Spleen (tissue), 11 donors: ENCODE results near the gene LRIG1. TPM values are rescaled to one million over a fixed set of nuclear protein-coding genes. Genes with fewer than 3 reads are reported as not detected.

ENCODE experiments used
- DNase-seq: peaks from one replicate; pipeline ENCODE4 v3.0.0-alpha.2; 2020
- H3K27ac ChIP-seq, 8 donors: fragments of 200-600 bp; sonication (generic) in 7 of 8; 1 replicate in 4 of 8; 2 replicates in 4 of 8; pipeline versions ENCODE4 v1.5.0 to v1.8.0; 2016 to 2021; ENCODE audit warnings: inconsistent platforms in 4 of 8, mild to moderate bottlenecking in 4 of 8, moderate library complexity in 1 of 8
- H3K27me3 ChIP-seq, 7 donors: fragments of 200-600 bp; sonication (generic) in 6 of 7; replicated peaks in 1 of 7; 1 replicate in 4 of 7; 2 replicates in 3 of 7; pipeline versions ENCODE4 v1.5.0 to v1.8.0; 2016 to 2021; ENCODE audit warnings: inconsistent platforms in 3 of 7, mild to moderate bottlenecking in 1 of 7
- H3K36me3 ChIP-seq, 6 donors: fragments of 200-600 bp; sonication (generic) in 5 of 6; 1 replicate in 4 of 6; 2 replicates in 2 of 6; pipeline versions ENCODE4 v1.5.0 to v1.8.0; 2016 to 2021; ENCODE audit warnings: inconsistent platforms in 2 of 6
- H3K4me1 ChIP-seq, 6 donors: fragments of 200-600 bp; sonication (generic) in 5 of 6; 1 replicate in 3 of 6; 2 replicates in 3 of 6; pipeline versions ENCODE4 v1.5.0 to v1.8.0; 2016 to 2021; ENCODE audit warnings: inconsistent platforms in 3 of 6
- H3K4me3 ChIP-seq, 8 donors: fragments of 200-600 bp; sonication (generic) in 7 of 8; 1 replicate in 4 of 8; 2 replicates in 4 of 8; pipeline versions ENCODE4 v1.5.0 to v1.8.0; 2016 to 2021; ENCODE audit warnings: inconsistent platforms in 4 of 8, mild to moderate bottlenecking in 4 of 8, moderate library complexity in 2 of 8
- H3K9me3 ChIP-seq, 8 donors: fragments of 200-600 bp; sonication (generic) in 7 of 8; 1 replicate in 4 of 8; 2 replicates in 4 of 8; pipeline versions ENCODE4 v1.5.0 to v1.8.0; 2016 to 2021; ENCODE audit warnings: inconsistent platforms in 4 of 8
- CTCF ChIP-seq, 11 experiments: fragments of 200-600 bp in 7 of 11; fragments of 450-650 bp in 4 of 11; sonication (generic) in 4 of 11; IDR thresholded peaks in 8 of 11; conservative IDR thresholded peaks in 3 of 11; 1 replicate in 7 of 11; 2 replicates in 4 of 11; pipeline versions ENCODE4 v1.4.0 to v1.8.0; 2016 to 2021; ENCODE audit warnings: antibody characterized with exemption in 11 of 11, inconsistent platforms in 4 of 11, mild to moderate bottlenecking in 1 of 11
- POLR2A ChIP-seq, 3 donors: fragments of 450-650 bp; IDR thresholded peaks; one replicate each; pipeline ENCODE4 v1.5.1; 2017; ENCODE audit warnings: antibody characterized with exemption in 3 of 3, mild to moderate bottlenecking in 1 of 3
- POLR2AphosphoS5 ChIP-seq, 3 donors: sonication (generic); formaldehyde crosslinking; IDR thresholded peaks; one replicate each; pipeline ENCODE4 v1.5.1; 2017; ENCODE audit warnings: antibody characterized with exemption in 3 of 3
- WGBS, 5 donors: extraction: QIAGEN DNeasy Blood & Tissue Kit in 3 of 5; methylation state at CpG; one replicate each; pipeline versions ENCODE4 v1.1.5 to v1.1.7; 2013 to 2018; 5-methylcytosine and 5-hydroxymethylcytosine counted together
- intact Hi-C: fragments of 100-400 bp; cut with DNase I; formaldehyde crosslinking; loops from one replicate; pipeline ENCODE4 v1.15.0; 2023; ENCODE audit warnings: low total_unique reads
- polyA plus RNA-seq, 3 donors: library from polyadenylated mRNA; stranded (reverse); fragments of 200-250 nt; gene quantifications; one replicate each; pipeline ENCODE4 v1.2.1, GENCODE V29; 2013
- total RNA-seq, 7 donors: library from RNA; depleted of rRNA in 3 of 7; stranded (reverse); fragments of >200 nt in 3 of 7; fragmentation: NEBNext Ultra II Directional in 4 of 7; extraction: Animal tissue kit (Norgen Biotek cat#: 25700) in 4 of 7; gene quantifications; one replicate each; pipeline versions ENCODE4 v1.1.0 to v1.2.1, GENCODE V29; 2016 to 2021
- donor health status: healthy with polysubstance abuse.
- donor health status: DM: no; HTN: no; CAD: no; lungs with moderate emphysema.
- donor health status: DM: no; HTN: no; CAD: no.
- donor health status: Bipolar disorder and iron deficiency.
- donor health status: healthy.
- donor health status: DM: no; HTN: no; CAD: no.
- donor health status: DM: yes; HTN: yes; CAD: no.

The LRIG1 gene
- total and polyA plus RNA-seq, 10 donors, result 5.9 to 19.7 (median 11.9) TPM

DNA sequence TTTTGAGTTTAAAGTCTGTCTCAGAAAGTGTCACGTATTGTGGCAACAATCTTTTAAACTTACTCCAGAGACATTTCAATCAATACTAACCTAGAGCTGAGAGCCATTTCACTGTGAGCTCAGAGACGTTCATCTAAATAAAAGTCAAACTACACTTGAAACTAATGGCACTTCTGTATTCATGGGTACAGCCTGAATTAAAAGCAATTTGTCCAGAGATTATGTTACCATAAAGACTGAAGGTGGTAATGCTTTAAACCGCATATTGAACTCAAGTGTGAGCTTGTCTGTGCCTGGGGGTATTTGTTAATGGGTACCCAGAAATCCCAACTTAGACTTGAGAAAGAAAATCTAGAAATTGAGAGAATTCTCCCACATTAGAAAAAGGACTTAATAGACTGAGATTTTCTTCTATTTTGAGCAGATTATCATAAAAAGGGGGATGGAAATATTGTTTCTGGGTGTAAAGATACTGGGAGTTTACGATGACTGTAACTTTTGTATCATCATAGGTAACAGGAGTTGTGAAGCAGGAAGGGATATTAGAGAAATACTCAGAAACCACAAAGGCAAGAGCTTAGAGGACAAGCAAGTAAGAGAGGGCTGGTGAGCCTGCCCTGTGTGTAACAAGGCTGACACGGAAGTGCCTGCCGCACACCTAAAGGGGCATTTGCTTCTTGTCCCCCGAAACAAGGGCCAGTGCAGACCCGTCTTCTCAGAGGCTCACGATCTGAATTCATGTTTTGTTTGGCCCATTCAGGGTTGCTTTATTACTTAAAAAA, 36.9 kb downstream of the LRIG1 start:
- 66 to 89% (median 76%) methylated on average over 9 of the region's 9 CpGs for WGBS, 5 donors
- TF ChIP-seq CTCF (IDR thresholded peaks at IDR 0.05 in 8 of 11, conservative IDR thresholded peaks at IDR 0.05 in 3 of 11), result no peak
- Histone ChIP-seq H3K4me3 (no peak overlapping the region), H3K27ac (peak overlapping the region in 1 of 8 donors; percentile 19), H3K9me3 (no peaks in the 10 kb centered on the region), H3K36me3 (no peaks in the 10 kb centered on the region), H3K27me3 (no peaks in the 10 kb centered on the region), H3K4me1 (peaks cover 0 to 10% (median 0%) of the 10 kb centered on the region in 6 donors)
- DNase-seq, result no peak
- intact Hi-C loops, result no loop called here

GRCh38 chr3:66463054-66463631, 37.7 kb downstream of the LRIG1 start:
- 82 to 89% (median 87%) methylated on average over 7 of the region's 7 CpGs for WGBS, 5 donors
- Histone ChIP-seq H3K36me3 (no peaks in the 10 kb centered on the region), H3K27ac (no peak overlapping the region), H3K9me3 (no peaks in the 10 kb centered on the region), H3K27me3 (no peaks in the 10 kb centered on the region), H3K4me3 (no peak overlapping the region), H3K4me1 (peaks cover 0 to 4% (median 0%) of the 10 kb centered on the region in 6 donors)
- DNase-seq, result no peak
- intact Hi-C loops, result no loop called here
- TF ChIP-seq POLR2A (IDR thresholded peaks at IDR 0.05), result no peak
- no peak for TF ChIP-seq POLR2AphosphoS5 (IDR thresholded peaks at IDR 0.05)
- no peak for TF ChIP-seq CTCF (IDR thresholded peaks at IDR 0.05 in 8 of 11, conservative IDR thresholded peaks at IDR 0.05 in 3 of 11)

GRCh38 chr3:66457252-66457651, 43.6 kb downstream of the LRIG1 start:
- H3K4me1 ChIP-seq, result peaks cover 0 to 16% (median 6%) of the 10 kb centered on the region in 6 donors
- no peaks in the 10 kb centered on the region for H3K36me3 ChIP-seq
- DNase-seq, result no peak
- TF ChIP-seq POLR2AphosphoS5 (IDR thresholded peaks at IDR 0.05) (no peak), CTCF (IDR thresholded peaks at IDR 0.05 in 8 of 11, conservative IDR thresholded peaks at IDR 0.05 in 3 of 11) (no peak), POLR2A (IDR thresholded peaks at IDR 0.05) (no peak)
- no peaks in the 10 kb centered on the region for H3K9me3 ChIP-seq
- no peak overlapping the region for H3K27ac ChIP-seq
- WGBS, 5 donors, result 82 to 96% (median 91%) methylated on average over 4 of the region's 4 CpGs
- no peak overlapping the region for H3K4me3 ChIP-seq
- intact Hi-C loops, result no loop called here
- no peaks in the 10 kb centered on the region for H3K27me3 ChIP-seq

DNA sequence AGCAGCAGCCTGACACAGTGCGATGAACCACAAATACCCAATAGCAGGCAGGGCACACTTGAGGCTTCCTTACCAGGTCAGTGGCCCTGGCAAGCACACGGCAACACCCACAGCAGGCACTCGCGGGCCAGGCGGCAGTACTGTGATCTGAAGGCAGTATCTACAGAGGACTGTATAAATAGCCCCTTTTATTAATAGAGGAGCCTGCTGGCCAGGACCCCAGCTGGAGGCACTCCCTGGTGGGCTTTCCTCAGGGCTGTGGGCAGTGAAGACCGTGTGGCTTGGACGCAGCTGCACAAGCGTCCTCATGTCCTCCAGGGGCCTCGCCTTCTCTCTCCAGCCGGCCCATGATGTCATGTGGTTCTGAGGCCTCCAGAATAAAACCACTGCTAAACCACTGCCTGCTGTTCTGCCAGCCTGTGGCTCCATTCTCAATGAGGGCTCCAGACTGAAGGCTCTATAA, 44.1 kb downstream of the LRIG1 start:
- H3K4me1 ChIP-seq, result peaks cover 0 to 16% (median 6%) of the 10 kb centered on the region in 6 donors
- no peaks in the 10 kb centered on the region for H3K36me3 ChIP-seq
- H3K27ac ChIP-seq, result no peak overlapping the region
- intact Hi-C loops, result no loop called here
- H3K27me3 ChIP-seq, result no peaks in the 10 kb centered on the region
- no peak overlapping the region for H3K4me3 ChIP-seq
- H3K9me3 ChIP-seq, result no peaks in the 10 kb centered on the region
- DNase-seq, result no peak
- TF ChIP-seq POLR2AphosphoS5 (IDR thresholded peaks at IDR 0.05), result no peak
- WGBS, 5 donors, result 61 to 83% (median 65%) methylated on average over 8 to 10 of the region's 10 CpGs
